Lower lobe of right lung (tissue), 2 donors: Measurements from ENCODE around the gene CASKIN1. TPM values are rescaled to one million over a fixed set of nuclear protein-coding genes. Genes with fewer than 3 reads are reported as not detected.

Experiments
- ATAC-seq, 2 donors: fragments of 200-7000 bp; cut with Tn5 transposase; one replicate each; pipeline ENCODE4 v1.9.1; 2020 to 2022; ENCODE audit warnings: mild to moderate bottlenecking in 2 of 2, moderate library complexity in 2 of 2
- DNase-seq: peaks from one replicate; pipeline ENCODE4 v3.0.0-alpha.2; 2020
- H3K27ac ChIP-seq: fragments of 200-600 bp; one replicate; pipeline ENCODE4 v1.8.0; 2022
- H3K27me3 ChIP-seq: fragments of 200-600 bp; one replicate; pipeline ENCODE4 v1.8.0; 2022; ENCODE audit warnings: low read depth
- H3K36me3 ChIP-seq: fragments of 200-600 bp; one replicate; pipeline ENCODE4 v1.8.0; 2022; ENCODE audit warnings: mild to moderate bottlenecking
- H3K4me1 ChIP-seq: fragments of 200-600 bp; one replicate; pipeline ENCODE4 v1.8.0; 2022
- H3K4me3 ChIP-seq: fragments of 200-600 bp; one replicate; pipeline ENCODE4 v1.8.0; 2022; ENCODE audit warnings: mild to moderate bottlenecking
- H3K9me3 ChIP-seq: fragments of 200-600 bp; one replicate; pipeline ENCODE4 v1.8.0; 2022
- intact Hi-C: fragments of 100-400 bp; cut with DNase I; formaldehyde crosslinking; loops from one replicate; pipeline ENCODE4 v1.11.0; 2022
- total RNA-seq: library from RNA; stranded (reverse); fragmentation: NEBNext Ultra II Directional; extraction: Animal tissue kit (Norgen Biotek cat#: 25700); gene quantifications from one replicate; pipeline ENCODE4 v1.2.1, GENCODE V29; 2021
- TF ChIP-seq, protein P1 (sequence below): fragments of 200-600 bp; IDR thresholded peaks from one replicate; pipeline ENCODE4 v1.8.0; 2022; ENCODE audit warnings: antibody characterized with exemption, mild to moderate bottlenecking
- donor health status: DM: no; HTN: yes; CAD: no; lungs with severe emphysema.

CASKIN1 gene
- total RNA-seq, 1 donor from 2014 or later: 0.09 TPM

DNA sequence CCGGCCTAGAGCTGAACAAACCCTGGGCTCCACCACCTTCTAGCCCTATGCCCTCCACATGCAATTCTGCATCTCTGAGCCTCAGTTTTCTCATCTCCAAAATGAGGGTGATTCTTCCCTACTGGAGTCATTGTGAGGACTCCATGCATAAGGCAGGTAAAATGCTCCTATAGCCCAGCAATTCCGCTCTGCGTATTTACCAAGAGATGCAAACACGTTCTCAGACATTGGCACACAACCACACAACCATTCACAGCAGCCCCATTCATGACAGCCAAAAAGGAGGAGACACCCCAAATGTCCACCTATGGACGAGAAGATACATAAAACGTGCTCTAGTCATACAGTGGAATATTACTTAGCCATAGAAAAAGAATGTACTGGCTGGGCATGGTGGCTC is 3.9 kb upstream of the CASKIN1 start:
- no peak overlapping the region for H3K4me3 ChIP-seq
- TF ChIP-seq, protein P1, sequence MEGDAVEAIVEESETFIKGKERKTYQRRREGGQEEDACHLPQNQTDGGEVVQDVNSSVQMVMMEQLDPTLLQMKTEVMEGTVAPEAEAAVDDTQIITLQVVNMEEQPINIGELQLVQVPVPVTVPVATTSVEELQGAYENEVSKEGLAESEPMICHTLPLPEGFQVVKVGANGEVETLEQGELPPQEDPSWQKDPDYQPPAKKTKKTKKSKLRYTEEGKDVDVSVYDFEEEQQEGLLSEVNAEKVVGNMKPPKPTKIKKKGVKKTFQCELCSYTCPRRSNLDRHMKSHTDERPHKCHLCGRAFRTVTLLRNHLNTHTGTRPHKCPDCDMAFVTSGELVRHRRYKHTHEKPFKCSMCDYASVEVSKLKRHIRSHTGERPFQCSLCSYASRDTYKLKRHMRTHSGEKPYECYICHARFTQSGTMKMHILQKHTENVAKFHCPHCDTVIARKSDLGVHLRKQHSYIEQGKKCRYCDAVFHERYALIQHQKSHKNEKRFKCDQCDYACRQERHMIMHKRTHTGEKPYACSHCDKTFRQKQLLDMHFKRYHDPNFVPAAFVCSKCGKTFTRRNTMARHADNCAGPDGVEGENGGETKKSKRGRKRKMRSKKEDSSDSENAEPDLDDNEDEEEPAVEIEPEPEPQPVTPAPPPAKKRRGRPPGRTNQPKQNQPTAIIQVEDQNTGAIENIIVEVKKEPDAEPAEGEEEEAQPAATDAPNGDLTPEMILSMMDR: no peak
- H3K9me3 ChIP-seq: no peaks in the 10 kb centered on the region
- ATAC-seq (no peak), DNase-seq (no peak)
- intact Hi-C loops: no loop called here
- H3K4me1 ChIP-seq: peaks cover 17% of the 10 kb centered on the region
- H3K27ac ChIP-seq: no peak overlapping the region
- no peaks in the 10 kb centered on the region for H3K36me3 ChIP-seq
- H3K27me3 ChIP-seq: peaks cover 26% of the 10 kb centered on the region

DNA sequence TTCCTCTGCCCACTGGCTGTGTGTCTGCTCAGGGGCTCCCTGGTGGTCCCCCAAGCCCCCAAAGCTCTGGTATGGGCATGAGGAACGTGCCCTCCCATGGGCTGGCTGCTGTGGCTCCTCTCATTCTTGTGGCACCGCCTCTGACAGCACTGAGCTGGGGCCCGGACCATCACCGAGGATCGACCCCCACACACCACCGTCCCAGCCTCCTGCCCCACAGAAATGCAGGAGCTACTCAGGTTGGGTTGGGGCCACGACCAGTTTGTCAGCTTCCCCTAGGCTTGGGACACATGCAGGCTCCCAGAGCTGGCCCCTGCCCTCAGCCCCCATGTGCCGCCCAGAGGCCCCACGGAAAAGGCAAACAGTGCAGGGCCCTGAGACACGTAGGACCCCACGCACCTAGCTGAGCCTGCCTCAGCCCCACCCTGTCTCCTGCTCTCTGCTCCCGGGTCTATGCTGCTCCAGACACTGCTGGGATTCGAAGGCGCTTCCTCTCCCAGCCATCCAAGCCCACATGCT is 3.3 kb upstream of the CASKIN1 start:
- Histone ChIP-seq H3K9me3 (no peaks in the 10 kb centered on the region), H3K4me1 (peaks cover 17% of the 10 kb centered on the region), H3K27ac (no peak overlapping the region), H3K27me3 (peaks cover 33% of the 10 kb centered on the region), H3K36me3 (no peaks in the 10 kb centered on the region), H3K4me3 (no peak overlapping the region)
- DNase-seq (no peak), ATAC-seq (no peak)
- intact Hi-C loops: no loop called here
- TF ChIP-seq, protein P1: no peak

DNA sequence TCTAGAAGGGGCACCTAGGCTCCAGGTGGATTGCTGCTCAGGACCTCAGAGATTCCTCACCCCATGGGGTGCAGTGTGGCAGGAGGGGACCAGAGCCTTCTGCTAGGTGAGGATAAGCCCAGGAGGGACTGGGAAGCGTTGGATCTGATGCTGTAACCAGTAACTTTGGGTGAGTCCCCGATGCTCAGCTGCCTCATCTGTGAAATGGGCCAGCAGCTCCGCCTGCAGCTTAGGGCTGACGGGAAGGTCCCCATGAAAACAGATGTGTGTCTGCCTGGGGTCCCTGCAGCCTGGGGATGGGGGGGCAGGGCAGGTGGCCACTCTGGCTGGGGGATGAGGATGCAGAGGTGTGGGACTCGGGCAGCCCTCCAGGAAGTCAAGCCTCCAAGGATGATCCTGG is 2.7 kb upstream of the CASKIN1 start:
- H3K27me3 ChIP-seq: peaks cover 39% of the 10 kb centered on the region
- DNase-seq: no peak
- H3K4me1 ChIP-seq: peaks cover 13% of the 10 kb centered on the region
- no peaks in the 10 kb centered on the region for H3K36me3 ChIP-seq
- TF ChIP-seq, protein P1: no peak
- intact Hi-C loops: no loop called here
- no peak overlapping the region for H3K4me3 ChIP-seq
- no peak for ATAC-seq
- H3K27ac ChIP-seq: no peak overlapping the region
- no peaks in the 10 kb centered on the region for H3K9me3 ChIP-seq

DNA sequence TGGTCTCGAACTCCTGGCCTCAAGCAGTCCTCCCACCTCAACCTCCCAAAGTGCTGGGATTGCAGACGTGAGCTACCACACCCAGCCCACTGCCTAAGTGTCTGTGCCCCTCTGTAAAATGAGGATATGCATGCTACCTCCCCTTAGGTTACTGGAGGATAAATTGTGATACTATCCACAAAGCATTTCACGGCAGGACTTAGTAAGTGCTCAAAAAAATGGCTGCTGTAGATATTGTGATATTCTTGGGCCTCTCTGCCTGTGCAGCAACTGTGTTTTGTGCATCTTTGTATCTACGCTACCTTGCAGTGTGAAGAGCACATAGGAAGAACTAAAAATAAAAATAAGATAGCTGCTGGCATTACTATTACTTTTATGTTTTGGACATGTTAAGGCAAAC is 1.9 kb upstream of the CASKIN1 start:
- TF ChIP-seq, protein P1: no peak
- DNase-seq (no peak), ATAC-seq (no peak)
- Histone ChIP-seq H3K27ac (no peak overlapping the region), H3K4me1 (peaks cover 13% of the 10 kb centered on the region), H3K36me3 (no peaks in the 10 kb centered on the region), H3K4me3 (no peak overlapping the region), H3K9me3 (no peaks in the 10 kb centered on the region), H3K27me3 (peaks cover 40% of the 10 kb centered on the region)
- intact Hi-C loops: no loop called here

DNA sequence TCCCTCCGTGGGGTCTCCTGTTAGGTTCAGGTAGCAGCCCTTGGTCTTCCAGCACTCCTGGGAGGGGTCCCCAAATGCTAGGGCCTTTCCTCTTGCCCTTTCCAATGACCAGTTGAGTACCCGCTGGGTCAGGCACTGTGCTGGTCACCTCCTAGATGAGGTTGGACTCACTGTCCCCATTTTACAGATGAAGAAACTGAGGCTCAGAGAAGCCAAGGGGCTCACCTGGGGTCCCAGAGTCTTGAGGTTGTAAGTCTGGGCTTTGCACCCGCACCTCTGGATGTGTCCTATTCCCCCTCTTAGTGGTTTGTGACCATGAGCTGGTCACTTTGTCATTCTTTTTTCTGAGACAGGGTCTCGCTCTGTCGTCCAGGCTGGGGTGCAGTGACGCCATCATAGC is 1.4 kb upstream of the CASKIN1 start:
- TF ChIP-seq, protein P1: no peak
- no peak overlapping the region for H3K4me3 ChIP-seq
- H3K27ac ChIP-seq: no peak overlapping the region
- H3K4me1 ChIP-seq: peaks cover 13% of the 10 kb centered on the region
- peaks cover 40% of the 10 kb centered on the region for H3K27me3 ChIP-seq
- H3K36me3 ChIP-seq: no peaks in the 10 kb centered on the region
- intact Hi-C loops: no loop called here
- ATAC-seq: no peak
- DNase-seq: no peak
- H3K9me3 ChIP-seq: no peaks in the 10 kb centered on the region
